OCI-LY1 (cell line): ENCODE results near the gene C11orf87.

Experiments
- CTCF ChIP-seq: fragments of 200-600 bp; sonication (generic), shearing (Covaris generic); IDR thresholded peaks from 2 replicates; pipeline ENCODE4 v1.5.1; 2017; ENCODE audit warnings: mild to moderate bottlenecking, antibody characterized with exemption, low read length, moderate library complexity, mixed read lengths
- EZH2 ChIP-seq: fragments of 200-600 bp; sonication (generic), shearing (Covaris generic); IDR thresholded peaks from 2 replicates; pipeline ENCODE4 v1.8.0; 2017; ENCODE audit warnings: borderline replicate concordance, mixed run types, mild to moderate bottlenecking, antibody characterized with exemption, low read length, moderate library complexity, mixed read lengths

GRCh38 chr11:109422870-109423465 lies 978 bp downstream of the C11orf87 start:
- TF ChIP-seq CTCF (no peak), EZH2 (no peak)
